Left renal cortex interstitium (tissue), 4 donors: ENCODE data around the gene PRELP. TPM values are rescaled to one million over a fixed set of nuclear protein-coding genes. Genes with fewer than 3 reads are reported as not detected.

Source experiments
- polyA plus RNA-seq, 4 donors: library from polyadenylated mRNA; unstranded; fragments of 120-200 nt; gene quantifications; one replicate each; pipeline ENCODE4 v1.2.1, GENCODE V29; 2013; ENCODE audit not compliant: insufficient read length in 4 of 4

PRELP gene
- polyA plus RNA-seq, 4 donors: 2.0 to 5.5 (median 4.0) TPM

Other genes with a start within 250 kb of the PRELP start
- under 1 TPM; 0.13 to 0.46 (median 0.21) TPM for gene CHIT1, start 246.1 kb upstream of the PRELP start, polyA plus RNA-seq
- gene BTG2, start 170.3 kb upstream of the PRELP start, polyA plus RNA-seq: 100 to 1,000 TPM in 2 of 4 donors, 10 to 100 TPM in 2; 86.8 to 215 (median 118) TPM
- gene FMOD, start 124.7 kb upstream of the PRELP start, polyA plus RNA-seq: 10 to 100 TPM; 39.5 to 65.2 (median 51.1) TPM
- gene OPTC, start 18.3 kb downstream of the PRELP start, polyA plus RNA-seq: not detected
- 10 to 100 TPM; 57.4 to 69.6 (median 62.3) TPM for gene ATP2B4, start 151.0 kb downstream of the PRELP start, polyA plus RNA-seq